Measurements from ENCODE around the gene TMEM151B. TPM values are rescaled to one million over a fixed set of nuclear protein-coding genes. Genes with fewer than 3 reads are reported as not detected.

TMEM151B gene
- total RNA-seq, 1 experiment from 2014 or later, result not detected

GRCh38 chr6:44258325-44258863 lies 11.9 kb upstream of the TMEM151B start:
- Histone ChIP-seq H3K27ac (ENCODE audit: low read length) (no peak overlapping the region), H3K9ac (ENCODE audit: low read length) (no peak overlapping the region), H3K36me3 (ENCODE audit: low read depth, low read length) (peaks cover 13% of the 10 kb centered on the region; the same call in 1 of the 2 replicates), H2AFZ (ENCODE audit: low read length) (no peak overlapping the region), H3K4me2 (ENCODE audit: low read length) (no peak overlapping the region), H3K4me3 (ENCODE audit: low read length) (no peak overlapping the region), H3K79me2 (ENCODE audit: low read length) (peaks cover 27% of the 10 kb centered on the region), H3K9me2 (replicated peaks; ENCODE audit: low read length) (no peaks in the 10 kb centered on the region), H3K9me3 (ENCODE audit: low read length) (no peaks in the 10 kb centered on the region), H4K20me1 (ENCODE audit: low read length) (peaks cover 26% of the 10 kb centered on the region), H3K4me1 (ENCODE audit: insufficient read depth, low read length) (peaks cover 26% of the 10 kb centered on the region), H3K27me3 (ENCODE audit: low read length) (no peaks in the 10 kb centered on the region), H3F3A (ENCODE audit: low read length, unreplicated experiment) (peaks cover 23% of the 10 kb centered on the region)
- no peak for DNase-seq
- TF ChIP-seq CTCF (conservative IDR thresholded peaks at IDR 0.05; ENCODE audit: low read depth, low read length) (no peak), EZH2 (IDR thresholded peaks at IDR 0.05; ENCODE audit: low read length, unreplicated experiment) (no peak), EZH2phosphoT487 (IDR thresholded peaks at IDR 0.05; ENCODE audit: borderline replicate concordance, low read length) (no peak)
- BruUV-seq (replicated peaks), result no TSS peak
- intact Hi-C loops (cut with micrococcal nuclease), result no loop called here
- CTCF ChIA-PET, result no interaction called here
- no peak for ATAC-seq
- POLR2A ChIA-PET (ENCODE audit: unreplicated experiment), result no interaction called here

DNA sequence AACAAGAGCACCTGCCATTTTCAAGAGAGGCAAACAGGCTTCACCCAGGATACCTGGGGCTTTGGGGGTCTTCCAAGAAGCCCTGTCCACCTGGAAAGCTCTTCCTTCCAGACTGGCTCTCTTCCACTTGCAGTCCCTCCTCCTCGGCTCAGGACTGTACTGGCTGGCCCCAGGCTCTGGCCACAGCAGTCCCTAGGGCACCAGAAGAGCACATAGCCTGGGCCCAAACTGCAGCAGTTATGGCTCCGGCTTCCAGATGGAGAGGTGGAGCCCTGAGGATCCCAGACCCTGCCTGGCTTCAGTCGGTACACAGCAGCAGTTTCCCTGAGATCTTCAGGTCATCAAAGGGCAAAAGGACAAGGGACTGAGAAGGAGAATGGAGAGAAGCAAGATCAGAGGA lies 11.3 kb upstream of the TMEM151B start:
- no peaks in the 10 kb centered on the region for H3K9me2 ChIP-seq (replicated peaks; ENCODE audit: low read length)
- ATAC-seq, result no peak
- no peak for DNase-seq
- peaks cover 32% of the 10 kb centered on the region for H3K4me1 ChIP-seq (ENCODE audit: insufficient read depth, low read length)
- no peaks in the 10 kb centered on the region for H3K9me3 ChIP-seq (ENCODE audit: low read length)
- H3K27ac ChIP-seq (ENCODE audit: low read length), result no peak overlapping the region
- H4K20me1 ChIP-seq (ENCODE audit: low read length), result peaks cover 21% of the 10 kb centered on the region
- CTCF ChIA-PET, result no interaction called here
- H3F3A ChIP-seq (ENCODE audit: low read length, unreplicated experiment), result peaks cover 18% of the 10 kb centered on the region
- H3K4me3 ChIP-seq (ENCODE audit: low read length), result no peak overlapping the region
- BruUV-seq (replicated peaks), result no TSS peak
- intact Hi-C loops (cut with micrococcal nuclease), result no loop called here
- no peak overlapping the region for H3K4me2 ChIP-seq (ENCODE audit: low read length)
- POLR2A ChIA-PET (ENCODE audit: unreplicated experiment), result no interaction called here
- TF ChIP-seq CTCF (conservative IDR thresholded peaks at IDR 0.05; ENCODE audit: low read depth, low read length), result no peak
- no peak for TF ChIP-seq EZH2phosphoT487 (IDR thresholded peaks at IDR 0.05; ENCODE audit: borderline replicate concordance, low read length)
- peaks cover 9% of the 10 kb centered on the region; the same call in 1 of the 2 replicates for H3K36me3 ChIP-seq (ENCODE audit: low read depth, low read length)
- H3K9ac ChIP-seq (ENCODE audit: low read length), result no peak overlapping the region
- no peak overlapping the region for H2AFZ ChIP-seq (ENCODE audit: low read length)
- H3K79me2 ChIP-seq (ENCODE audit: low read length), result peaks cover 31% of the 10 kb centered on the region
- no peaks in the 10 kb centered on the region for H3K27me3 ChIP-seq (ENCODE audit: low read length)

- DNase-seq, result no peak
- Histone ChIP-seq H4K20me1 (ENCODE audit: low read length) (peaks cover 11% of the 10 kb centered on the region), H3F3A (ENCODE audit: low read length, unreplicated experiment) (peaks cover 9% of the 10 kb centered on the region), H3K27ac (ENCODE audit: low read length) (no peak overlapping the region), H3K9me3 (ENCODE audit: low read length) (no peaks in the 10 kb centered on the region), H3K27me3 (ENCODE audit: low read length) (no peaks in the 10 kb centered on the region), H2AFZ (ENCODE audit: low read length) (no peak overlapping the region), H3K9ac (ENCODE audit: low read length) (no peak overlapping the region), H3K36me3 (ENCODE audit: low read depth, low read length) (no peaks in the 10 kb centered on the region), H3K4me3 (ENCODE audit: low read length) (no peak overlapping the region), H3K4me2 (ENCODE audit: low read length) (no peak overlapping the region), H3K79me2 (ENCODE audit: low read length) (peaks cover 42% of the 10 kb centered on the region), H3K4me1 (ENCODE audit: insufficient read depth, low read length) (peaks cover 40% of the 10 kb centered on the region), H3K9me2 (replicated peaks; ENCODE audit: low read length) (no peaks in the 10 kb centered on the region)
- BruUV-seq (replicated peaks), result no TSS peak
- no peak for ATAC-seq
- TF ChIP-seq CTCF (conservative IDR thresholded peaks at IDR 0.05; ENCODE audit: low read depth, low read length), result no peak
- TF ChIP-seq EZH2 (IDR thresholded peaks at IDR 0.05; ENCODE audit: low read length, unreplicated experiment), result no peak
- no peak for TF ChIP-seq EZH2phosphoT487 (IDR thresholded peaks at IDR 0.05; ENCODE audit: borderline replicate concordance, low read length)
- ChIA-PET POLR2A (ENCODE audit: unreplicated experiment) (no interaction called here), CTCF (no interaction called here)
- intact Hi-C loops (cut with micrococcal nuclease), result no loop called here
These were observed 10.2 kb upstream of the TMEM151B start for GRCh38 chr6:44260011-44260410.

Data from PC-3 (cell line).